Measurements from ENCODE around the gene ABCG8.

- TF ChIP-seq CTCF (conservative IDR thresholded peaks at IDR 0.05; ENCODE audit: low read length) (no peak), EZH2phosphoT487 (IDR thresholded peaks at IDR 0.05; ENCODE audit: borderline replicate concordance) (no peak)
Measured at GRCh38 chr2:43812006-43812405, 26.8 kb upstream of the ABCG8 start.

Data from Loucy (cell line).